MG63 (cell line): ENCODE measurements around the gene RBL1. TPM values are rescaled to one million over a fixed set of nuclear protein-coding genes. Genes with fewer than 3 reads are reported as not detected.
"Not testable (repeated sequence)": the region's sequence is repeated elsewhere in the genome, so short reads cannot be mapped to it uniquely, and the experiment has no call there.

Experiments
- DNase-seq: peaks from one replicate; pipeline ENCODE4 v3.0.0-alpha.2; 2020
- H3K27me3 ChIP-seq: fragments of 250-450 bp; sonication (Bioruptor Pico); 2 replicates; pipeline ENCODE4 v1.5.1; 2020; ENCODE audit warnings: mild to moderate bottlenecking, moderate library complexity
- H3K36me3 ChIP-seq: fragments of 250-450 bp; sonication (Bioruptor Pico); 2 replicates; pipeline ENCODE4 v1.5.1; 2020; ENCODE audit warnings: mild to moderate bottlenecking, moderate library complexity
- H3K4me3 ChIP-seq: fragments of 250-450 bp; sonication (Bioruptor Pico); 2 replicates; pipeline ENCODE4 v1.5.1; 2020; ENCODE audit warnings: mild to moderate bottlenecking, moderate library complexity
- H3K9me3 ChIP-seq: fragments of 250-450 bp; sonication (Bioruptor Pico); 2 replicates; pipeline ENCODE4 v1.5.1; 2020; ENCODE audit warnings: mild to moderate bottlenecking, moderate library complexity
- total RNA-seq: library from RNA; depleted of rRNA; stranded (reverse); fragments of >200 nt; shearing (Covaris generic); gene quantifications from 2 replicates; pipeline ENCODE4 v1.2.3, GENCODE V29; 2014; ENCODE audit warnings: low replicate concordance; rRNA removed

The RBL1 gene, protein sequence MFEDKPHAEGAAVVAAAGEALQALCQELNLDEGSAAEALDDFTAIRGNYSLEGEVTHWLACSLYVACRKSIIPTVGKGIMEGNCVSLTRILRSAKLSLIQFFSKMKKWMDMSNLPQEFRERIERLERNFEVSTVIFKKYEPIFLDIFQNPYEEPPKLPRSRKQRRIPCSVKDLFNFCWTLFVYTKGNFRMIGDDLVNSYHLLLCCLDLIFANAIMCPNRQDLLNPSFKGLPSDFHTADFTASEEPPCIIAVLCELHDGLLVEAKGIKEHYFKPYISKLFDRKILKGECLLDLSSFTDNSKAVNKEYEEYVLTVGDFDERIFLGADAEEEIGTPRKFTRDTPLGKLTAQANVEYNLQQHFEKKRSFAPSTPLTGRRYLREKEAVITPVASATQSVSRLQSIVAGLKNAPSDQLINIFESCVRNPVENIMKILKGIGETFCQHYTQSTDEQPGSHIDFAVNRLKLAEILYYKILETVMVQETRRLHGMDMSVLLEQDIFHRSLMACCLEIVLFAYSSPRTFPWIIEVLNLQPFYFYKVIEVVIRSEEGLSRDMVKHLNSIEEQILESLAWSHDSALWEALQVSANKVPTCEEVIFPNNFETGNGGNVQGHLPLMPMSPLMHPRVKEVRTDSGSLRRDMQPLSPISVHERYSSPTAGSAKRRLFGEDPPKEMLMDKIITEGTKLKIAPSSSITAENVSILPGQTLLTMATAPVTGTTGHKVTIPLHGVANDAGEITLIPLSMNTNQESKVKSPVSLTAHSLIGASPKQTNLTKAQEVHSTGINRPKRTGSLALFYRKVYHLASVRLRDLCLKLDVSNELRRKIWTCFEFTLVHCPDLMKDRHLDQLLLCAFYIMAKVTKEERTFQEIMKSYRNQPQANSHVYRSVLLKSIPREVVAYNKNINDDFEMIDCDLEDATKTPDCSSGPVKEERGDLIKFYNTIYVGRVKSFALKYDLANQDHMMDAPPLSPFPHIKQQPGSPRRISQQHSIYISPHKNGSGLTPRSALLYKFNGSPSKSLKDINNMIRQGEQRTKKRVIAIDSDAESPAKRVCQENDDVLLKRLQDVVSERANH
- 11.1 and 18.3 TPM in 2 replicates for total RNA-seq

- peak within 1 kb of the TSS; percentile 65 for H3K4me3 ChIP-seq
- no peaks in the 10 kb centered on the region for H3K27me3 ChIP-seq
- peak; percentile 93 for DNase-seq
- peaks cover 29% of the 10 kb centered on the region for H3K36me3 ChIP-seq
- H3K9me3 ChIP-seq, result no peaks in the 10 kb centered on the region
Measured at GRCh38 chr20:37095599-37096414, at the start of gene RBL1. Gene RBL1 (minus strand): TSS chr20:37095997. CDS start chr20:37095928, 69 bp downstream.

GRCh38 chr20:37144856-37145404 lies 49.1 kb upstream of the RBL1 start:
- DNase-seq, result no peak
- Histone ChIP-seq H3K9me3 (no peaks in the 10 kb centered on the region), H3K36me3 (no peaks in the 10 kb centered on the region), H3K27me3 (no peaks in the 10 kb centered on the region), H3K4me3 (no peak overlapping the region)

- Histone ChIP-seq H3K9me3 (no peaks in the 10 kb centered on the region), H3K4me3 (no peak overlapping the region), H3K36me3 (no peaks in the 10 kb centered on the region), H3K27me3 (0 out of 2 replicates have a peak, but pooled peaks cover 2% of the 10 kb centered on the region)
- DNase-seq, result no peak
Measured at GRCh38 chr20:37142708-37143107, 46.9 kb upstream of the RBL1 start.

DNA sequence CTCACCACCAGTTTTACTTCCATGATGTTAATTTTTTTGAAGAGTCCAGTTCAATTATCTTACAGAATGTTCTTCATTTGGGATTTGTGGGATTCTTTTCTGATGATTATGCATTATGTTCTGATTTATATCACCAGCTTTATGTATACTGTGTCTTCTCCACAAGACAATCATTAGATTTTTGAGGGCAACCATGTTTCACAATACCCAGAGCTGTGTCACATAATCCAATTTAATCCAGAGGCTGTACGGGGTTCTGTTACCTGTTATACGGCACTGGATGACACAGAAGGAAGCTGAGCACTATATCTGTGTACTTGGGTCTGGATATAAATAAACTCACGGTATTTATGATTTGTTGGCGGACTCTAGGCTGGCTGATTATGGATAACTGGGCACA lies 41.8 kb upstream of the RBL1 start:
- no peak for DNase-seq
- H3K36me3 ChIP-seq, result no peaks in the 10 kb centered on the region
- H3K9me3 ChIP-seq, result no peaks in the 10 kb centered on the region
- H3K27me3 ChIP-seq, result peaks cover 11% of the 10 kb centered on the region
- no peak overlapping the region for H3K4me3 ChIP-seq

GRCh38 chr20:37133952-37134351 lies 38.2 kb upstream of the RBL1 start:
- Histone ChIP-seq H3K36me3 (no peaks in the 10 kb centered on the region), H3K27me3 (peaks cover 19% of the 10 kb centered on the region), H3K4me3 (no peak overlapping the region), H3K9me3 (no peaks in the 10 kb centered on the region)
- no peak for DNase-seq

DNA sequence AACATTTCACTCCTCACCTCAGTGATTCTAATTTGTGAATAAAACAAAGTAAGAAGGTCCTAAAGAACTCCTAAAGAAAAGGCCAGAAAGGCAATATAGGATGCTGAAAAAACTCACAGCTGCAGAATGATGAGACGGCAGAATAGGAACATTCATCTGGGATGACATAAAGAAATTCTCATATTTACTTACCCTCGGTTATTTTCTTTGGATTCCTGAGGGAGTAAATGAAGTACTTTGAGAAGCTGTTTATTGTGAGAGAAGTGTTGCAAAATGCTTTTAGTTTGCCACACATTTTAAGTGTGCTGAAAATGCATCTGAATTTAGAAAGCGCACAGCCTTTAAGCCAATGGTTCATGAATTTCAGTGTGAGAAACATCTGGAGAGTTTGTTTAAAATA lies 35.7 kb upstream of the RBL1 start:
- no peak for DNase-seq
- Histone ChIP-seq H3K4me3 (no peak overlapping the region), H3K36me3 (no peaks in the 10 kb centered on the region), H3K9me3 (no peaks in the 10 kb centered on the region), H3K27me3 (peaks cover 19% of the 10 kb centered on the region)

- Histone ChIP-seq H3K4me3 (no peak overlapping the region), H3K27me3 (peaks cover 19% of the 10 kb centered on the region), H3K9me3 (no peaks in the 10 kb centered on the region), H3K36me3 (no peaks in the 10 kb centered on the region)
- no peak for DNase-seq
Measured at GRCh38 chr20:37128803-37129202, 33.0 kb upstream of the RBL1 start.

- H3K36me3 ChIP-seq, DNase-seq, H3K9me3 ChIP-seq, H3K4me3 ChIP-seq, H3K27me3 ChIP-seq: not testable (repeated sequence)
Measured at GRCh38 chr20:37126290-37126689, 30.5 kb upstream of the RBL1 start.

- Histone ChIP-seq H3K36me3 (no peaks in the 10 kb centered on the region), H3K4me3 (no peak overlapping the region), H3K27me3 (no peaks in the 10 kb centered on the region; the same call in 1 of the 2 replicates), H3K9me3 (no peaks in the 10 kb centered on the region)
- no peak for DNase-seq
Measured at GRCh38 chr20:37123441-37123840, 27.6 kb upstream of the RBL1 start.

GRCh38 chr20:37120497-37120896 lies 24.7 kb upstream of the RBL1 start:
- Histone ChIP-seq H3K9me3 (no peaks in the 10 kb centered on the region), H3K4me3 (no peak overlapping the region), H3K36me3 (no peaks in the 10 kb centered on the region), H3K27me3 (no peaks in the 10 kb centered on the region)
- no peak for DNase-seq

GRCh38 chr20:37119356-37120036 lies 23.7 kb upstream of the RBL1 start:
- Histone ChIP-seq H3K36me3 (no peaks in the 10 kb centered on the region), H3K27me3 (no peaks in the 10 kb centered on the region), H3K4me3 (no peak overlapping the region), H3K9me3 (no peaks in the 10 kb centered on the region)
- no peak for DNase-seq

GRCh38 chr20:37114012-37114411 lies 18.2 kb upstream of the RBL1 start:
- no peak for DNase-seq
- Histone ChIP-seq H3K9me3 (no peaks in the 10 kb centered on the region), H3K36me3 (no peaks in the 10 kb centered on the region), H3K27me3 (no peaks in the 10 kb centered on the region), H3K4me3 (no peak overlapping the region)

- Histone ChIP-seq H3K36me3 (no peaks in the 10 kb centered on the region), H3K27me3 (no peaks in the 10 kb centered on the region), H3K4me3 (no peak overlapping the region), H3K9me3 (no peaks in the 10 kb centered on the region)
- no peak for DNase-seq
Measured at GRCh38 chr20:37111926-37112455, 16.2 kb upstream of the RBL1 start.

GRCh38 chr20:37108676-37109075 lies 12.9 kb upstream of the RBL1 start:
- no peak overlapping the region for H3K4me3 ChIP-seq
- DNase-seq, result no peak
- H3K36me3 ChIP-seq, result no peaks in the 10 kb centered on the region
- H3K9me3 ChIP-seq, result no peaks in the 10 kb centered on the region
- H3K27me3 ChIP-seq, result no peaks in the 10 kb centered on the region

DNA sequence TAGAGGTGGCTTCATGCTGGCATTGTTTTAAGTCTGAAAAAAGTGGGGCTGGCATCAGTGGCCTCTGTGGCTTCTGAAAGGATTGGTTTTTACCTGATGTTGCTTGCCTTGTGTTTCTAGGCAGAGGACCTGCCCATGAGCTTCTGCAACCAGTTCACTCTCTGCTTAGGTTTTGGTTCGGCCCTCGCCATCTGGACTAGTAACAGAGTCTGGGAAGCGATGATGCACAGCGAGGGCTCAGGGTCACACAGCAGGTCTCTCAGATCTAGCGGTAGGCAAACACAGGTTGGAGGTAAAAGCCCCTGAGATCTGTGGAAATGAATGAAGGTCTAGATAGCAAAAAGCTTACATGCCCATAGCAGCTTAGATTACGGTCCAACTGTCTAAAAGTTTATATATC lies 6.8 kb upstream of the RBL1 start:
- Histone ChIP-seq H3K4me3 (no peak overlapping the region), H3K9me3 (no peaks in the 10 kb centered on the region), H3K27me3 (no peaks in the 10 kb centered on the region), H3K36me3 (no peaks in the 10 kb centered on the region)
- no peak for DNase-seq
